HepG2 (cell line): ENCODE measurements around the gene TRPT1. TPM values are rescaled to one million over a fixed set of nuclear protein-coding genes. Genes with fewer than 3 reads are reported as not detected.

Source experiments
- CSRNP2 ChIP-seq: sonication (generic); formaldehyde crosslinking; conservative IDR thresholded peaks from 2 replicates; pipeline ENCODE4 v1.8.0; 2022; ENCODE audit warnings: low read depth, missing genetic modification reagents
- HNF1B ChIP-seq: sonication (generic); formaldehyde crosslinking; IDR thresholded peaks from 2 replicates; pipeline ENCODE4 v1.5.1; 2020; ENCODE audit warnings: mild to moderate bottlenecking, moderate library complexity, missing genetic modification reagents
- IRF1 ChIP-seq: sonication (generic); formaldehyde crosslinking; IDR thresholded peaks from 2 replicates; pipeline ENCODE4 v1.4.0; 2020; ENCODE audit warnings: low read depth, mild to moderate bottlenecking, missing genetic modification reagents
- IRX3 ChIP-seq: sonication (generic); formaldehyde crosslinking; IDR thresholded peaks from 2 replicates; pipeline ENCODE4 v1.8.1; 2023; ENCODE audit warnings: mild to moderate bottlenecking, low read depth, missing genetic modification reagents, borderline replicate concordance
- SNAPC4 ChIP-seq: sonication (generic); formaldehyde crosslinking; IDR thresholded peaks from 2 replicates; pipeline ENCODE4 v1.4.0; 2020; ENCODE audit warnings: mild to moderate bottlenecking, missing genetic modification reagents
- TAF15 ChIP-seq: fragments of 200-400 bp; formaldehyde crosslinking; IDR thresholded peaks from one replicate; pipeline ENCODE4 v1.6.1; 2018; ENCODE audit warnings: mild to moderate bottlenecking, low read depth, low read length; ENCODE audit not compliant: poor library complexity, severe bottlenecking
- TRIM22 ChIP-seq: fragments of 450-650 bp; IDR thresholded peaks from 2 replicates; pipeline ENCODE4 v1.6.1; 2017
- ZHX2 ChIP-seq, 2 experiments: sonication (generic) in 1 of 2; formaldehyde crosslinking in 1 of 2; IDR thresholded peaks; 2 replicates each; pipeline versions ENCODE4 v1.6.1 to v1.9.0; 2014 to 2022; ENCODE audit warnings: antibody characterized with exemption in 1 of 2, borderline replicate concordance in 1 of 2, inconsistent platforms in 1 of 2, low read depth in 1 of 2, missing genetic modification reagents in 1 of 2
- ZNF605 ChIP-seq: sonication (generic); formaldehyde crosslinking; IDR thresholded peaks from 2 replicates; pipeline ENCODE4 v1.8.0; 2022; ENCODE audit warnings: mild to moderate bottlenecking, missing genetic modification reagents
- polyA plus RNA-seq, 8 experiments: library from polyadenylated mRNA; depleted of rRNA in 3 of 8; stranded (reverse) in 7 of 8; unstranded in 1 of 8; fragments of >200 nt; fragmentation: Illumina TruSeq in 4 of 8; extraction: Trizol in 4 of 8; gene quantifications; 2 replicates each; pipeline versions ENCODE4 v1.2.1 to v1.2.3, GENCODE V29; 2011 to 2016; ENCODE audit warnings: low read depth in 4 of 8, missing spikeins in 1 of 8, mixed read lengths in 1 of 8; ENCODE audit not compliant: insufficient read depth in 1 of 8
- total RNA-seq, 5 experiments: library from RNA; depleted of rRNA; stranded (reverse); fragments of >200 nt; fragmentation: Illumina TruSeq; extraction: Trizol; gene quantifications; 2 replicates each; pipeline ENCODE4 v1.2.3, GENCODE V29; 2016; ENCODE audit warnings: low read depth in 1 of 5

Gene TRPT1
- total and polyA plus RNA-seq, 2 of the 13 experiments (the other 11 are each of a cell fraction or from before 2014, with no cell fraction given), result 24.8 to 40.7 TPM

- no peak for TF ChIP-seq SNAPC4
- TF ChIP-seq ZNF605 (CRISPR knock-in tag), result peak; percentile 53; the same call in 1 of the 2 replicates
- TF ChIP-seq HNF1B, result no peak
- 0 out of 2 replicates have a peak, but pooled peaks have one; percentile 20 for TF ChIP-seq ZHX2 (IDR thresholded peaks at IDR 0.05; ENCODE audit: low read depth)
- no peak for TF ChIP-seq ZHX2 (CRISPR knock-in tag; IDR thresholded peaks at IDR 0.05; ENCODE audit: borderline replicate concordance)
- no peak for TF ChIP-seq IRF1
- TF ChIP-seq TRIM22, result no peak
- no peak for TF ChIP-seq TAF15
- no peak for TF ChIP-seq CSRNP2 (CRISPR knock-in tag)
- TF ChIP-seq IRX3 (CRISPR knock-in tag), result no peak
These were observed 40.1 kb downstream of the TRPT1 start, which contains the start of gene STIP1 (continued) for GRCh38 chr11:64185693-64186491.
